Endothelial cell of umbilical vein (primary cell): ENCODE data around the gene NPDC1. TPM values are rescaled to one million over a fixed set of nuclear protein-coding genes. Genes with fewer than 3 reads are reported as not detected.

Source experiments
- BruUV-seq: library from RNA; stranded (reverse); fragments of 400-500 nt; replicated peaks from 2 replicates; lab custom pipeline; 2021; lab: Mats Ljungman, UMichigan
- CTCF ChIA-PET: fragments of 300-600, 350-600 bp; sonication (Branson Sonifier 250); formaldehyde crosslinking; loops from one replicate; lab custom pipeline; 2021; ENCODE audit warnings: antibody characterized with exemption, inconsistent platforms; lab: Charles Lee
- POLR2A ChIA-PET: fragments of 300-600, 350-600 bp; sonication (Branson Sonifier 250); formaldehyde crosslinking; loops from one replicate; lab custom pipeline; 2021; ENCODE audit warnings: antibody characterized with exemption, inconsistent platforms; lab: Charles Lee
- DNase-seq: peaks from one replicate; pipeline ENCODE4 v3.0.0-alpha.2; 2011; ENCODE audit warnings: low read depth, low spot score
- FAIRE-seq: peaks from 2 replicates; lab custom pipeline; 2011; peaks lifted over from hg19 to GRCh38; lab: Jason Lieb, UNC
- H2AFZ ChIP-seq: 2 replicates; pipeline ENCODE4 v1.6.0; 2012; ENCODE audit warnings: low read depth, low read length, control low read depth, inconsistent platforms
- H3K27ac ChIP-seq: 2 replicates; pipeline ENCODE4 v1.5.1; 2011; ENCODE audit warnings: low read depth, mild to moderate bottlenecking, control low read depth, low read length, moderate library complexity; ENCODE audit not compliant: insufficient read depth
- H3K27me3 ChIP-seq, 2 experiments: 2 replicates each; pipeline versions ENCODE4 v1.6.0 to v1.6.1; 2011; ENCODE audit warnings: low read length in 2 of 2, mixed read lengths in 1 of 2; ENCODE audit not compliant: control insufficient read depth in 2 of 2, insufficient read depth in 2 of 2
- H3K36me3 ChIP-seq, 2 experiments: 2 replicates in 1 of 2; 3 replicates in 1 of 2; pipeline ENCODE4 v1.5.1; 2011; ENCODE audit warnings: low read length in 2 of 2, mild to moderate bottlenecking in 1 of 2, moderate library complexity in 1 of 2; ENCODE audit not compliant: control insufficient read depth in 2 of 2, insufficient read depth in 2 of 2; ENCODE audit errors: extremely low read depth in 1 of 2
- H3K4me1 ChIP-seq: 3 replicates; pipeline ENCODE4 v1.5.1; 2011; ENCODE audit warnings: mild to moderate bottlenecking, low read length; ENCODE audit not compliant: control insufficient read depth, insufficient read depth; ENCODE audit errors: extremely low read depth
- H3K4me2 ChIP-seq: 2 replicates; pipeline ENCODE4 v1.6.1; 2011; ENCODE audit warnings: low read length, control low read depth, mixed read lengths; ENCODE audit not compliant: insufficient read depth
- H3K4me3 ChIP-seq, 3 experiments: fragments of 200-600 bp in 1 of 3; sonication (generic), shearing (Covaris generic) in 1 of 3; replicated peaks in 1 of 3; 2 replicates each; pipeline ENCODE4 v1.5.1; 2011 to 2016; ENCODE audit warnings: control low read depth in 3 of 3, low read length in 3 of 3, mild to moderate bottlenecking in 2 of 3, inconsistent platforms in 1 of 3, low read depth in 1 of 3, moderate library complexity in 1 of 3; ENCODE audit not compliant: insufficient read depth in 1 of 3
- H3K79me2 ChIP-seq: 2 replicates; pipeline ENCODE4 v1.6.0; 2012; ENCODE audit warnings: low read length, inconsistent platforms; ENCODE audit not compliant: control insufficient read depth, insufficient read depth
- H3K9ac ChIP-seq: replicated peaks from 2 replicates; pipeline ENCODE3; 2011; ENCODE audit warnings: low read length, control low read depth; ENCODE audit not compliant: insufficient read depth; ENCODE audit errors: extremely low read depth
- H3K9me1 ChIP-seq: replicated peaks from 3 replicates; pipeline ENCODE4 v1.6.0; 2011; ENCODE audit warnings: mild to moderate bottlenecking, low read length; ENCODE audit not compliant: control insufficient read depth, insufficient read depth; ENCODE audit errors: extremely low read depth
- H3K9me3 ChIP-seq: replicated peaks from 2 replicates; pipeline ENCODE4 v1.5.1; 2012; ENCODE audit warnings: low read length, inconsistent platforms; ENCODE audit not compliant: control insufficient read depth, insufficient read depth
- H4K20me1 ChIP-seq: replicated peaks from 2 replicates; pipeline ENCODE3; 2011; ENCODE audit warnings: mild to moderate bottlenecking, low read length; ENCODE audit not compliant: control insufficient read depth, insufficient read depth; ENCODE audit errors: extremely low read depth
- EZH2 ChIP-seq: IDR thresholded peaks from 2 replicates; pipeline ENCODE4 v1.6.1; 2012; ENCODE audit warnings: borderline replicate concordance, low read depth, mild to moderate bottlenecking, moderate library complexity, low read length, inconsistent platforms; ENCODE audit not compliant: severe bottlenecking
- FOS ChIP-seq: IDR thresholded peaks from 2 replicates; pipeline ENCODE4 v1.6.1; 2011; ENCODE audit warnings: mild to moderate bottlenecking, low read length, moderate library complexity, borderline replicate concordance; ENCODE audit not compliant: insufficient read depth
- GATA2 ChIP-seq: IDR thresholded peaks from 2 replicates; pipeline ENCODE4 v1.7.0; 2011; ENCODE audit warnings: low read depth, mild to moderate bottlenecking, moderate library complexity, mixed read lengths, low read length; ENCODE audit not compliant: insufficient read length, insufficient read depth
- JUN ChIP-seq: IDR thresholded peaks from 2 replicates; pipeline ENCODE4 v1.6.1; 2011; ENCODE audit warnings: borderline replicate concordance, low read depth; ENCODE audit not compliant: insufficient read length, insufficient read depth
- MYC ChIP-seq: IDR thresholded peaks from one replicate; pipeline ENCODE4 v1.6.1; 2011; ENCODE audit warnings: mild to moderate bottlenecking, low read depth, low read length
- POLR2A ChIP-seq: IDR thresholded peaks from 2 replicates; pipeline ENCODE4 v1.6.1; 2012; ENCODE audit warnings: low read depth, mild to moderate bottlenecking, control low read depth, low read length
- POLR2AphosphoS5 ChIP-seq: IDR thresholded peaks from 2 replicates; pipeline ENCODE4 v1.6.1; 2012; ENCODE audit warnings: low read depth, mild to moderate bottlenecking, control low read depth, low read length, moderate library complexity; ENCODE audit not compliant: insufficient read depth
- dilution Hi-C: fragments of 300-500 bp; cut with MboI; formaldehyde crosslinking; loops from one replicate; pipeline ENCODE4 v1.15.0; 2019; ENCODE audit warnings: low sequenced_read_pairs; ENCODE audit not compliant: extremely low pct_ligation_motif_present
- intact Hi-C: fragments of 100-400 bp; cut with micrococcal nuclease; formaldehyde crosslinking; loops from one replicate; pipeline ENCODE4 v1.10.0; 2022
- polyA plus RNA-seq, 4 experiments: library from polyadenylated mRNA; depleted of rRNA in 3 of 4; stranded (reverse) in 3 of 4; unstranded in 1 of 4; fragments of >200 nt; gene quantifications; 2 replicates each; pipeline versions ENCODE4 v1.2.1 to v1.2.3, GENCODE V29; 2011 to 2012; ENCODE audit warnings: missing spikeins in 1 of 4
- total RNA-seq: library from RNA; stranded (reverse); gene quantifications from 2 replicates; pipeline ENCODE4 v1.2.3, GENCODE V29; 2021
- TF ChIP-seq, protein P1 (sequence below): IDR thresholded peaks from 2 replicates; pipeline ENCODE4 v1.6.1; 2011; ENCODE audit not compliant: insufficient read depth, insufficient read length
- TF ChIP-seq, protein P2 (sequence below), 2 donors: IDR thresholded peaks; 1 replicate in 1 of 2; 2 replicates in 1 of 2; pipeline ENCODE4 v1.5.1; 2011; ENCODE audit warnings: low read length in 2 of 2, mild to moderate bottlenecking in 2 of 2, moderate library complexity in 2 of 2, control low read depth in 1 of 2, inconsistent platforms in 1 of 2, low read depth in 1 of 2; ENCODE audit not compliant: insufficient read depth in 1 of 2; ENCODE audit errors: extremely low read depth in 1 of 2

NPDC1 gene
- total and polyA plus RNA-seq, 2 donors (not counting 3 experiments of a cell fraction or from before 2014, with no cell fraction given), result 115 to 181 TPM

- dilution Hi-C loops (no loop called here), intact Hi-C loops (no loop called here)
- Histone ChIP-seq H3K4me1 (peaks cover 5% of the 10 kb centered on the region), H3K27me3 (no peaks in the 10 kb centered on the region), H3K27ac (no peak within 1 kb of the TSS), H3K79me2 (peaks cover 6% of the 10 kb centered on the region), H3K9me3 (no peaks in the 10 kb centered on the region), H2AFZ (peak within 1 kb of the TSS; percentile 82), H3K4me3 (peak within 1 kb of the TSS; percentile 54 to 88 (median 60)), H3K36me3 (peaks cover 0 to 23% of the 10 kb centered on the region in 2 experiments), H4K20me1 (no peaks in the 10 kb centered on the region), H3K9me1 (no peaks in the 10 kb centered on the region), H3K4me2 (peak within 1 kb of the TSS; percentile 51), H3K9ac (peak within 1 kb of the TSS; percentile 24)
- peak; percentile 68 for FAIRE-seq
- ChIA-PET CTCF (interaction anchor here (0.7 to 3.7 kb wide), 8 partner anchors 8 to 224 kb away, joined by 3 to 29 read pairs (median 5); partner anchors contain the start of genes MAN1B1, NPDC1 and NRARP), POLR2A (interaction anchor here (0.5 to 0.8 kb wide), 2 partner anchors 9 to 78 kb away, joined by 3 to 4 read pairs; partner anchors contain the start of gene MAN1B1)
- no peak for TF ChIP-seq JUN
- no peak for TF ChIP-seq GATA2
- TF ChIP-seq POLR2AphosphoS5, result peak; percentile 64
- peak; percentile 71 for TF ChIP-seq POLR2A
- DNase-seq, result peak; percentile 43
- BruUV-seq, result no TSS peak
Measured at GRCh38 chr9:137077010-137077747, 31.2 kb upstream of the NPDC1 start, which contains the start of gene UAP1L1. Gene UAP1L1, plus strand, starts transcription at chr9:137077517. Its CDS starts 16 bp downstream, at chr9:137077533.

GRCh38 chr9:137076636-137077009 is 30.6 kb upstream of the NPDC1 start:
- no TSS peak for BruUV-seq
- POLR2A ChIA-PET, result interaction anchor here (0.5 to 0.8 kb wide), 2 partner anchors 10 to 77 kb away, joined by 3 to 4 read pairs; partner anchors contain the start of gene MAN1B1

More at GRCh38 chr9:137076636-137077009, 30.6 kb upstream of the NPDC1 start:
- Histone ChIP-seq H3K4me1 (peaks cover 5% of the 10 kb centered on the region), H3K79me2 (peaks cover 6% of the 10 kb centered on the region), H3K9ac (no peak overlapping the region), H3K27ac (no peak overlapping the region), H2AFZ (peak overlapping the region; percentile 82), H4K20me1 (no peaks in the 10 kb centered on the region), H3K4me2 (peak overlapping the region; percentile 51), H3K4me3 (peak overlapping the region in 1 of 3 experiments; percentile 88), H3K36me3 (peaks cover 0 to 19% of the 10 kb centered on the region in 2 experiments), H3K9me3 (no peaks in the 10 kb centered on the region), H3K27me3 (no peaks in the 10 kb centered on the region), H3K9me1 (no peaks in the 10 kb centered on the region)
- dilution Hi-C loops, result no loop called here
- no peak for TF ChIP-seq EZH2
- no peak for TF ChIP-seq FOS
- no peak for TF ChIP-seq MYC
- TF ChIP-seq, protein P1, sequence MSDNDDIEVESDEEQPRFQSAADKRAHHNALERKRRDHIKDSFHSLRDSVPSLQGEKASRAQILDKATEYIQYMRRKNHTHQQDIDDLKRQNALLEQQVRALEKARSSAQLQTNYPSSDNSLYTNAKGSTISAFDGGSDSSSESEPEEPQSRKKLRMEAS, result no peak
- no peak for TF ChIP-seq POLR2AphosphoS5
- no peak for TF ChIP-seq POLR2A
- TF ChIP-seq, protein P2, sequence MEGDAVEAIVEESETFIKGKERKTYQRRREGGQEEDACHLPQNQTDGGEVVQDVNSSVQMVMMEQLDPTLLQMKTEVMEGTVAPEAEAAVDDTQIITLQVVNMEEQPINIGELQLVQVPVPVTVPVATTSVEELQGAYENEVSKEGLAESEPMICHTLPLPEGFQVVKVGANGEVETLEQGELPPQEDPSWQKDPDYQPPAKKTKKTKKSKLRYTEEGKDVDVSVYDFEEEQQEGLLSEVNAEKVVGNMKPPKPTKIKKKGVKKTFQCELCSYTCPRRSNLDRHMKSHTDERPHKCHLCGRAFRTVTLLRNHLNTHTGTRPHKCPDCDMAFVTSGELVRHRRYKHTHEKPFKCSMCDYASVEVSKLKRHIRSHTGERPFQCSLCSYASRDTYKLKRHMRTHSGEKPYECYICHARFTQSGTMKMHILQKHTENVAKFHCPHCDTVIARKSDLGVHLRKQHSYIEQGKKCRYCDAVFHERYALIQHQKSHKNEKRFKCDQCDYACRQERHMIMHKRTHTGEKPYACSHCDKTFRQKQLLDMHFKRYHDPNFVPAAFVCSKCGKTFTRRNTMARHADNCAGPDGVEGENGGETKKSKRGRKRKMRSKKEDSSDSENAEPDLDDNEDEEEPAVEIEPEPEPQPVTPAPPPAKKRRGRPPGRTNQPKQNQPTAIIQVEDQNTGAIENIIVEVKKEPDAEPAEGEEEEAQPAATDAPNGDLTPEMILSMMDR (IDR thresholded peaks at IDR 0.05; ENCODE audit: extremely low read depth in 1 of 2, insufficient read depth in 1 of 2, low read depth in 1 of 2, low read length in 2 of 2), result no peak
- TF ChIP-seq GATA2, result no peak
- no peak for TF ChIP-seq JUN
- intact Hi-C loops, result no loop called here
- DNase-seq, result no peak
- CTCF ChIA-PET, result interaction anchor here (1.0 to 3.7 kb wide), 6 partner anchors 10 to 225 kb away, joined by 3 to 29 read pairs (median 10); partner anchors contain the start of genes MAN1B1, NPDC1 and NRARP
- no peak for FAIRE-seq
